Hepatocyte (in vitro differentiated cells): ENCODE results near the gene HFE.

ENCODE experiments used
- CTCF ChIP-seq: fragments of 200-600 bp; sonication (generic); IDR thresholded peaks from 2 replicates; pipeline ENCODE4 v1.5.1; 2016; ENCODE audit warnings: antibody characterized with exemption, mild to moderate bottlenecking; ENCODE audit not compliant: poor library complexity
- EZH2 ChIP-seq: fragments of 200-600 bp; sonication (generic); IDR thresholded peaks from 2 replicates; pipeline ENCODE4 v1.6.1; 2016; ENCODE audit warnings: antibody characterized with exemption, mild to moderate bottlenecking, borderline replicate concordance
- EZH2phosphoT487 ChIP-seq: fragments of 200-600 bp; sonication (generic); IDR thresholded peaks from one replicate; pipeline ENCODE4 v1.6.1; 2018; ENCODE audit warnings: antibody characterized with exemption, mild to moderate bottlenecking, low read depth, moderate library complexity; ENCODE audit not compliant: unreplicated experiment, severe bottlenecking

- TF ChIP-seq CTCF (no peak), EZH2 (no peak), EZH2phosphoT487 (no peak)
Measured at GRCh38 chr6:26115226-26115625, 28.0 kb downstream of the HFE start.
